HG02884 (cell line): ENCODE results near the gene ADSL.

ENCODE experiments used
- ATAC-seq: cut with Tn5 transposase; IDR thresholded peaks from one replicate; pipeline ENCODE4 v1.9.1; 2021; ENCODE audit warnings: mild to moderate bottlenecking, moderate library complexity; ENCODE audit not compliant: unreplicated experiment

ADSL gene

GRCh38 chr22:40326905-40327735 lies 19.2 kb upstream of the ADSL start:
- ATAC-seq = no peak

- no peak for ATAC-seq
Measured at GRCh38 chr22:40328546-40329456, 17.5 kb upstream of the ADSL start.

- no peak for ATAC-seq
Measured at GRCh38 chr22:40329466-40329865, 16.8 kb upstream of the ADSL start.

- no peak for ATAC-seq
Measured at GRCh38 chr22:40330086-40330485, 16.2 kb upstream of the ADSL start.

DNA sequence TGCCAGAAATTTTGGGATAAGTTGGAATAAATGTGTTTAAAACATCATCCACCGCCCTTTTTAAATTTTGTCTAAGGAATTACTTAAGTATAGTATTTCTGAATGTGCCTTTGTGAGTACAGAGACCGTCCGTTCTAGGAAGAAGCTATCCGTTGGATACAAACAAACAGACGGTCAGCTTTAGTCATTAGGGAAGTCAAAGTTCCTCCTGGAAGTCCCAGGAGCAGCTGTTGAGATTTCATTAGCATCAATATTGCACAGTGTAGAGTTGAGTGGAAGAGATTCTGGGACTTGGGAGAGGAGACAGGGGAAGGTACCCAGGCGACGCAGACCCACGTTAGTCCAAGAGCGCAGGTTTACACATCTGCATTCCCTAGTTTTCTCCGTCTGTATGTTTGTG lies 15.7 kb upstream of the ADSL start:
- no peak for ATAC-seq

DNA sequence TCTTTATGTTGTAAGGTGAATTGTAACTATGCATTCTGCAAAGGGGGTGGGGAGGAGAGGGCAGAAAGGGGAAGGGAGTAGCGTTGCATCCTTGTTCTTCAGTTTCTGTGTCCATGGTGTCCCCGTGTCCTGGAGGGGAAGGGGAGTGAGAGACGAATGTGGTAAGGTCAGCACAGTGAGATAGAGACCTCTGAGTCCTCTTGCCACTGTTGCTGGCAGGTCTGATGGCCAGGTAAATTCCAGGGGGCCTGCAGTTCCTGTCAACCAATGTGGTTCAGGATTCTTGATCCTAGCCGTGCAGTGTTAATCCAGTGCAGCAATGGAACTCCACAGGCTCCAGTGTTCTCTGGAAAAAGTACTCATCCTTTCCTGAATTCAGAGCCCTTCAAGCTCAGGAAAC lies 14.6 kb upstream of the ADSL start:
- ATAC-seq = no peak

DNA sequence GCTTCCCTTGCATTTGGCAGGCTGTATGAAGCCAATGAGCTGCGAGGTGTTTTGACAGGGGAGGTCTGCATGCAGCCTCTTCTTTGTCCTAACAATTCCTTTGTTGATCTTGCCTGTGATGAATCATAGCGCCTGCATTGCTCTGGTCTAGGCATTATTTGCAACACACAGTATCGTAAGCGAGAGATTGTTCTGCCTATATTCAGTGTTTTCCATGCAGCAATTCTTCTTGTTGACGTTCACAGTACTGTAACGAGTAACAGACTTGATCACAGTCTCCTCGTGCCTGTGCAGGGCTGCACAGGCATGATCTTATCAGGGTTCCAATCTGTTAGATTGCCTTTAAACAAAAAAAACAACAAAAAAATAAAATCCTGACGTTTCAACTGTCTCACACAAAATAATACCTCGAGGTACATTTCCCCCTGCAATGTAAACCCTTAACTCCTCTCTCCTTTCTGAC lies 13.9 kb upstream of the ADSL start:
- no peak for ATAC-seq

- ATAC-seq = no peak
Measured at GRCh38 chr22:40334060-40334459, 12.2 kb upstream of the ADSL start.

DNA sequence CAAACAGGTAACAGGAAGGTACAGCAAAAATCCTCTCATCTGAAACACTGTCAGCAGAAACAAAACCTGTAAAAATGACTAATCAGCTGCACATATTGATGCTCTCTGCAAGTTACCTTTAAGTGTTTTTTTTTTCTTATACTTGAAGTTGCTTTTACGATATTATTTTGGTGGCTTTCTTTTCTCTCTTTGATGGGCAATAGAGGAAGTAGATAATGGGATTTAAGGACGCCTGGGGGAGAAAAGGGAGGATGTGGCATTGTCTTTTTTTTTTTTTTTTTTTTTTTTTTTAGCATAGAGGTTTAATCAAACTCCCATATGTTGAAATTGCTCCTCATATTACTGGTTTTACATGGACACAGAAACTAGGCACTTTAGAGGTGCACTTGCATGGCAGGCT lies 11.4 kb upstream of the ADSL start:
- ATAC-seq = no peak

DNA sequence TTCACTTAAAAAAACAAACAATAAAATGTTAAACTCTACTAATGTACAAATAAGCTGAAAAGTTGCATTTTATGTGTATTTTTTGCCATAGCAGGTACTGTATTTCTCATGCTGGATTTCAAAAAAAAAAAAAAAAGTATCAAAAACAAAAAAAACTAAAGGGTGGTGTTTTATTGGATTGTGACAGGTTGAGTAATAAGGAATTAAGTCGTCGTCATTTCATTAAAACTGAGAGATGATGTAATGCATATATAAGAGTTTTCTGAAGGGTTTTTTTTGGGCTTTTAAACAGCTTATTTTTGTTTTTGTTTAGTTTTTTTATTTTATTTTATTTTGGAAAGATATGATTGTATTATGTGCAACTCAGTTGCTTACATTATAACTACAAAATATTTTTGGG lies 10.9 kb upstream of the ADSL start:
- no peak for ATAC-seq

DNA sequence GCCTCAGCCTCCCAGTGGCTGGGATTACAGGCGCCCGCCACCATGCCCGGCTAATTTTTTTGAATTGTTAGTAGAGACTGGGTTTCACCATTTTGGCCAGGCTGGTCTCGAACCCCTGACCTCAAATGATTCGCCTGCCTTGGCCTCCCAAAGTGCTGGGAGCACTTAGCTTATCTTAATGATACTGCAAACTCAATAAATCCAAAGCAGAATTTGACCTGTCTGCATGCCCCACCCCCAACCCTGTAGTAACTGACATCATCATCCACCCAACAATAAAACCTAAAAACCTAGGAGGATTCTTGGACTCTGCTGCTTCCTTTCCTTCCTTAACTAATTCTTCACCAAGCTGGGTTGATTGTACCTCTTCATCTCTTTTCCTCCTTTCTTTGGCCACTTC lies 6.3 kb upstream of the ADSL start:
- no peak for ATAC-seq

DNA sequence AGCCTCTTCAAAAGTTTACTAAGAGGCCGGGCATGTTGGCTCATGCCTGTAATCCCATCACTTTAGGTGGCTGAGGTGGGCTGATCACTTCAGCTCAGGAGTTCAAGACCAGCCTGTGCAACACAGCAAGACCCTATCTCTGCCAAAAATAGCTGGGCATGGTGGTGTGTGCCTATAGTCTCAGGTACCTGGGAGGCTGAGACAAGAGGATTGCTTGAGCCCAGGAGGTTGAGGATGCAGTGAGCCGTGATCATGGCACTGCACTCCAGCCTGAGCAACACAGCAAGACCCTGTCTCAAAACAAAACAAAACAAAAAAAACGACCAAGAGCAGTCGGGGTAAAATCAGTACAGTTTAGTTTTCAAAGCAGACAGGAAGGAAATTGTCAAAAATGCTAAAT lies 4.7 kb upstream of the ADSL start:
- ATAC-seq = no peak

GRCh38 chr22:40342521-40342920 lies 3.8 kb upstream of the ADSL start:
- ATAC-seq = no peak

DNA sequence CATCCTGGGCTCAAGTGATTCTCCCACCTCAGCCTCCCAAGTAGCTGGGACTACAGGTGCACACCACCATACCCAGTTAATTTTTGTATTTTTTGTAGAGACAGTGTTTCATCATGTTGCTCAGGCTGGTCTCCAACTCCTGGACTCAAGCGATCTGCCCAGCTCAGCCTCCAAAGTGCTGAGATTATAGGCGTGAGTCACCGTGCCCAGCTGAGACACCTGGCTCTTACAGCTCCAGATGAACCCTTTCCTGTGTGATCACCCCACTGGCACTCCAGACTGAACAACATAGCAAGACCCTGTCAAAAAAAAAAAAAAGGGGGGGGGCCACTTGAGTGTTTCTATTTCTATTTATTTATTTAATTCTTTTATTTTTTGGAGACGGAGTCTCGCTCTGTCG lies 1.0 kb upstream of the ADSL start:
- no peak for ATAC-seq

GRCh38 chr22:40345815-40346184 lies 500 bp upstream of the ADSL start:
- ATAC-seq = peak; percentile 26

GRCh38 chr22:40347300-40347699 lies 1.0 kb downstream of the ADSL start:
- ATAC-seq = no peak

- no peak for ATAC-seq
Measured at GRCh38 chr22:40348025-40348658, 1.8 kb downstream of the ADSL start.

DNA sequence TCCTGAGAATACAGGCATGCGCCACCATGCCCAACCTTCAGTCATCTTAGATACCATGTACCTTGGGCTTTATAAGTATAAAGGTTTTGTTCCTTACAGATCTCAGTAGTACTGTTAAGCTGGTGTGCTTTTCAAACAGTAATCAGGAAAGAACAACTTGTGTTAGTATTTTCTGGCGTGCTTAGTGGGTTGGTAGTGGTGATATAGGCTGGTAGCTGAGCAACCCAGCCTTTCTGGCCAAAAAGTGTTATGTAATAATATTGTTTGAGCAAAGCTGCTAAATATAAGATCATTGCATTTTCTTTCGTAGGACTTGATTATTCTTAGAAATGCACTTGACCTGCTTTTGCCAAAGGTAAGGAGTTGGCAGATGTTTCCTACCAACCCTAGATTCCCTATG lies 6.5 kb downstream of the ADSL start:
- no peak for ATAC-seq

DNA sequence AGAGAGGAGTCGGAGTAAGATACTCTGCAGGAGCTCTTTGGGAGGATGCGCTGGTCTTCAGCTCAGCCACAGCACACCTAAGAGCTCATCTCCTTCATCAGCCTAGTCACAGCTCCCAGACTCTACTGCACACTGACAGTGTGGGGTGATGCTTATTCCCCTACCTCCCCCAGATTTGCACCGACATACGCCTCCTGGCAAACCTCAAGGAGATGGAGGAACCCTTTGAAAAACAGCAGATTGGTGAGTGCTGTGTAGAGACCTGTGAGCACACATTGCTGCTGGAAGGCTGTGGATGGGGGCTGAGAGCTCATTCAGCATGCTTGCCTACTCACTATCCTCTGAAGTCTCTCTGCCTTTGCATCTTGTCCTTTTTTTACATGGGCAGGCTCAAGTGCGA lies 14.8 kb downstream of the ADSL start:
- no peak for ATAC-seq

DNA sequence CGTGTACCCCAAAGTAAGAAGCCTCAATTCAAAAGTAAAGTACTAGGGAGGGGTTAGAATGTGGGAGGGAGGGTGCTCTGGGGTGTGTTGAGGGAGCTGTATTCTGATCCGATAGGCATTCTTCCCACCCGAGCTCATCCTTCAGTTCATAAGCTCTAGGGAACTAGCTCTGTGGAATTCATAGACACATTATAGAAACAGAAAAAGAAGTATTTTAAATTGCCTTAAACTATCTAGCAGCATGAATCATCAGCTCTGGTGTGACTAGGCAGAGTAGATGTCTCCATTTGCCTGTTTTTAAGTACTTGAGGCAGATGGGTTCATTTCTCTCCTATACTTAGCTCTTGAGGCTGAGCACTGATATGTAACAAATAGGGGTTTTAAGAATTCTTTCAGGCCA lies 16.8 kb downstream of the ADSL start:
- ATAC-seq = no peak

- ATAC-seq = no peak
Measured at GRCh38 chr22:40364431-40364830, 18.1 kb downstream of the ADSL start.

DNA sequence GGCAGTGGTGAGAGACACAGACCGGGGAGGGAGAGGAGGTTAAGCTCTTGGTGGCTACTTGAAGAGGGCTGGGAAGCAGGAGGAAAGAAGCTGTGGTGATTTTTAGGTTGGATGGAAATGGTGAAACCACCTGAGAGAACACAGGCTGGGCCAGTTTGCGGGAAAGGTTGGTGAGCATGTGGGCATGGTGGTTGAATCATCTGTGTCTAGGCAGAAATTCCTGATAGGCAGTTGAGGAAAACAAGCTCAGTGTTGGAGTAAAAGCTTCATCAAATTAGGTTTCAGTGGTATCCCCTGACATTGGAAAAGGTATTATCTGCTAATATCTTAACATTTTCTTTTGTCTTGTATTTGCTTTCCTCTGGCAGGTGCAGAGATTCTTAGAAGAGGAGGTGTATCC lies 19.8 kb downstream of the ADSL start:
- ATAC-seq = no peak
